HepG2 (cell line): ENCODE data around the gene LITAF. TPM values are rescaled to one million over a fixed set of nuclear protein-coding genes. Genes with fewer than 3 reads are reported as not detected.

Experiments used
- HDAC1 ChIP-seq: sonication (generic); formaldehyde crosslinking; IDR thresholded peaks from 2 replicates; pipeline ENCODE4 v1.5.1; 2020; ENCODE audit warnings: mild to moderate bottlenecking, missing genetic modification reagents
- KLF6 ChIP-seq: IDR thresholded peaks from 2 replicates; pipeline ENCODE4 v1.8.0; 2016; ENCODE audit warnings: missing biosample characterization, missing genetic modification reagents
- MIER3 ChIP-seq: IDR thresholded peaks from 2 replicates; pipeline ENCODE4 v1.6.1; 2016; ENCODE audit warnings: missing compliant biosample characterization, borderline replicate concordance
- MTA1 ChIP-seq: sonication (generic); formaldehyde crosslinking; IDR thresholded peaks from 2 replicates; pipeline ENCODE4 v1.4.0; 2020; ENCODE audit warnings: missing genetic modification reagents, mild to moderate bottlenecking, borderline replicate concordance
- MXD1 ChIP-seq: sonication (generic); formaldehyde crosslinking; IDR thresholded peaks from 2 replicates; pipeline ENCODE4 v1.4.0; 2020; ENCODE audit warnings: mild to moderate bottlenecking, missing genetic modification reagents
- PHF8 ChIP-seq: sonication (generic); formaldehyde crosslinking; IDR thresholded peaks from 2 replicates; pipeline ENCODE4 v1.5.0; 2020; ENCODE audit warnings: missing genetic modification reagents
- PPARG ChIP-seq: conservative IDR thresholded peaks from 2 replicates; pipeline ENCODE4 v1.6.1; 2016; ENCODE audit warnings: missing biosample characterization, missing genetic modification reagents
- PRDM10 ChIP-seq: sonication (generic); formaldehyde crosslinking; IDR thresholded peaks from 2 replicates; pipeline ENCODE4 v1.4.0; 2020; ENCODE audit warnings: low read depth, missing genetic modification reagents
- SRSF1 ChIP-seq: fragments of 200-400 bp; formaldehyde crosslinking; optimal IDR thresholded peaks from 2 replicates; pipeline ENCODE3; 2017; ENCODE audit warnings: mild to moderate bottlenecking, low read depth, low read length, moderate library complexity
- TAF1 ChIP-seq: sonication (generic); formaldehyde crosslinking; IDR thresholded peaks from 2 replicates; pipeline ENCODE4 v1.4.0; 2020; ENCODE audit warnings: missing genetic modification reagents
- TEF ChIP-seq: sonication (generic); formaldehyde crosslinking; IDR thresholded peaks from 2 replicates; pipeline ENCODE4 v1.5.0; 2020; ENCODE audit warnings: missing genetic modification reagents
- YEATS2 ChIP-seq: sonication (generic); formaldehyde crosslinking; IDR thresholded peaks from 2 replicates; pipeline ENCODE4 v1.4.0; 2020; ENCODE audit warnings: missing genetic modification reagents, borderline replicate concordance
- ZFP90 ChIP-seq: sonication (generic); formaldehyde crosslinking; IDR thresholded peaks from 2 replicates; pipeline ENCODE4 v1.8.0; 2022; ENCODE audit warnings: missing genetic modification reagents, mild to moderate bottlenecking, inconsistent platforms, borderline replicate concordance
- ZNF501 ChIP-seq: sonication (generic); formaldehyde crosslinking; IDR thresholded peaks from 2 replicates; pipeline ENCODE4 v1.5.1; 2020; ENCODE audit warnings: mild to moderate bottlenecking, moderate library complexity, missing genetic modification reagents
- ZNF530 ChIP-seq: sonication (generic); formaldehyde crosslinking; IDR thresholded peaks from 2 replicates; pipeline ENCODE4 v1.5.0; 2020; ENCODE audit warnings: low read depth, mild to moderate bottlenecking, missing genetic modification reagents
- ZNF546 ChIP-seq: sonication (generic); formaldehyde crosslinking; conservative IDR thresholded peaks from 2 replicates; pipeline ENCODE4 v1.8.1; 2023; ENCODE audit warnings: mild to moderate bottlenecking, missing genetic modification reagents
- ZNF570 ChIP-seq: sonication (generic); formaldehyde crosslinking; IDR thresholded peaks from 2 replicates; pipeline ENCODE4 v1.4.0; 2020; ENCODE audit warnings: mild to moderate bottlenecking, missing genetic modification reagents, borderline replicate concordance
- ZNF607 ChIP-seq: sonication (generic); formaldehyde crosslinking; IDR thresholded peaks from 2 replicates; pipeline ENCODE4 v1.5.1; 2020; ENCODE audit warnings: missing genetic modification reagents, mild to moderate bottlenecking, borderline replicate concordance
- ZNF614 ChIP-seq: IDR thresholded peaks from 2 replicates; pipeline ENCODE4 v1.6.1; 2018; ENCODE audit warnings: missing biosample characterization, missing genetic modification reagents, inconsistent platforms, borderline replicate concordance
- polyA plus RNA-seq, 8 experiments: library from polyadenylated mRNA; depleted of rRNA in 3 of 8; stranded (reverse) in 7 of 8; unstranded in 1 of 8; fragments of >200 nt; fragmentation: Illumina TruSeq in 4 of 8; extraction: Trizol in 4 of 8; gene quantifications; 2 replicates each; pipeline versions ENCODE4 v1.2.1 to v1.2.3, GENCODE V29; 2011 to 2016; ENCODE audit warnings: low read depth in 4 of 8, missing spikeins in 1 of 8, mixed read lengths in 1 of 8; ENCODE audit not compliant: insufficient read depth in 1 of 8
- total RNA-seq, 5 experiments: library from RNA; depleted of rRNA; stranded (reverse); fragments of >200 nt; fragmentation: Illumina TruSeq; extraction: Trizol; gene quantifications; 2 replicates each; pipeline ENCODE4 v1.2.3, GENCODE V29; 2016; ENCODE audit warnings: low read depth in 1 of 5
- TF ChIP-seq, protein P1 (sequence below): sonication (generic); formaldehyde crosslinking; IDR thresholded peaks from 2 replicates; pipeline ENCODE4 v1.4.0; 2020; ENCODE audit warnings: missing genetic modification reagents; ENCODE audit errors: not compliant biosample characterization
- TF ChIP-seq, protein P2 (sequence below): sonication (generic); formaldehyde crosslinking; IDR thresholded peaks from 2 replicates; pipeline ENCODE4 v1.5.0; 2020; ENCODE audit warnings: missing genetic modification reagents

LITAF gene
- total and polyA plus RNA-seq, 2 of the 13 experiments (the other 11 are each of a cell fraction or from before 2014, with no cell fraction given) = 80.1 to 141 TPM

DNA sequence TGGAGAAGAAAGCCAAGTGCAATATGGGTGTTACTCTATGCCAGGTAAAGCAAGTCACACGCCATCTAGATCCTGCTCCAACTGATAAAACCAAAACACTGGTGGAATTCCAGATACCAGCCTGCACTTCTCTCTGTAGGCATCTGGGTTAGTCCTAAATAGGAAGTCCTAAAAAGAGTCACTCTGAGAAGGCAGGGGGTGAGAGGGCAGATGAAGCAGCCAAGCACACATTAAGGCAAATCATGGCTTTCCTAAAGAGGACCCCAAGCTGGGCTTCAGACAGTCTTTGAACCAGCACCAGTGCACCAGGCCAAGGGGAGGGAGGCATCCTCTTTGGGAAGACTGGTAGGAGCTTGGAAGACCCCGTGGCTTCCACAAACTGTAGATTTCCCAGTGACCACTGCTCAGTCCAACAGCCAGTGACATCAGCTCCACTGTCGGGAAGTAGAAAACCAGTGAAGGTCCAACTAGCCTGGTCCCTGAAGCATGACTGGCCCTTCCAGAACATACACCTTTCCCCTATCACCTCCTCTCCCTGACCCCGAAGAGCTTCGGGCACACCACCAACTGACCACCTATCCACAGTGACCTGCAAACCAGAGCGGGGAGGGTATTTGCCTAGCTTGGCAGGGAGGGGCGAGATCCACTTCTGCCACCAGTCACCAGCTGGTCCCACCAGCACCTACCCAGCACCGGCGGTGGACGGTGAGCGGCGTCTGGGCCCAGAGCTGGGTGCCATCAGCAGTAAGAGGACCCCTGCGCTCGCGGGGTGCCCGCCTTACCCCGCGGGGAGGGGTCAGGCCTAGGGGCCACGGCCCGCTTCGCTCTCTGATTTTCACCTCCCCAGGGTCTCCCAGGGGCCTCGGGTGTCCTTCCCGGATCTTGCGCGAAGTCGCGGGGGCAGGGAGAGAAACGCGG, 1.0 kb downstream of the LITAF start (continued):
- peak; percentile 60; the same call in 1 of the 2 replicates for TF ChIP-seq TEF (CRISPR knock-in tag)
- TF ChIP-seq HDAC1 (CRISPR knock-in tag) = peak; percentile 65
- no peak for TF ChIP-seq ZNF614 (CRISPR knock-in tag)
- 0 out of 2 replicates have a peak, but pooled peaks have one; percentile 60 for TF ChIP-seq KLF6 (CRISPR knock-in tag)
- peak; percentile 11; the same call in 1 of the 2 replicates for TF ChIP-seq PRDM10 (CRISPR knock-in tag)
- peak; percentile 20; the same call in 1 of the 2 replicates for TF ChIP-seq ZNF530 (CRISPR knock-in tag)
- TF ChIP-seq ZNF546 (CRISPR knock-in tag) = 0 out of 2 replicates have a peak, but pooled peaks have one; percentile 49
- TF ChIP-seq ZNF607 (CRISPR knock-in tag) = no peak
- no peak for TF ChIP-seq ZNF570 (CRISPR knock-in tag)
- TF ChIP-seq ZFP90 (CRISPR knock-in tag) = peak; percentile 79
- TF ChIP-seq MIER3 = no peak
- TF ChIP-seq MTA1 = peak; percentile 61; the same call in 1 of the 2 replicates
- TF ChIP-seq, protein P1, sequence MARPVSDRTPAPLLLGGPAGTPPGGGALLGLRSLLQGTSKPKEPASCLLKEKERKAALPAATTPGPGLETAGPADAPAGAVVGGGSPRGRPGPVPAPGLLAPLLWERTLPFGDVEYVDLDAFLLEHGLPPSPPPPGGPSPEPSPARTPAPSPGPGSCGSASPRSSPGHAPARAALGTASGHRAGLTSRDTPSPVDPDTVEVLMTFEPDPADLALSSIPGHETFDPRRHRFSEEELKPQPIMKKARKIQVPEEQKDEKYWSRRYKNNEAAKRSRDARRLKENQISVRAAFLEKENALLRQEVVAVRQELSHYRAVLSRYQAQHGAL (CRISPR knock-in tag) = peak; percentile 80
- TF ChIP-seq PHF8 = peak; percentile 66
- peak; percentile 60; the same call in 1 of the 2 replicates for TF ChIP-seq TAF1 (CRISPR knock-in tag)
- TF ChIP-seq, protein P2, sequence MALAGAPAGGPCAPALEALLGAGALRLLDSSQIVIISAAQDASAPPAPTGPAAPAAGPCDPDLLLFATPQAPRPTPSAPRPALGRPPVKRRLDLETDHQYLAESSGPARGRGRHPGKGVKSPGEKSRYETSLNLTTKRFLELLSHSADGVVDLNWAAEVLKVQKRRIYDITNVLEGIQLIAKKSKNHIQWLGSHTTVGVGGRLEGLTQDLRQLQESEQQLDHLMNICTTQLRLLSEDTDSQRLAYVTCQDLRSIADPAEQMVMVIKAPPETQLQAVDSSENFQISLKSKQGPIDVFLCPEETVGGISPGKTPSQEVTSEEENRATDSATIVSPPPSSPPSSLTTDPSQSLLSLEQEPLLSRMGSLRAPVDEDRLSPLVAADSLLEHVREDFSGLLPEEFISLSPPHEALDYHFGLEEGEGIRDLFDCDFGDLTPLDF (CRISPR knock-in tag) = no peak; the same call in 1 of the 2 replicates
- 0 out of 2 replicates have a peak, but pooled peaks have one; percentile 46 for TF ChIP-seq YEATS2
- TF ChIP-seq ZNF501 (CRISPR knock-in tag) = peak; percentile 67; the same call in 1 of the 2 replicates
- peak; percentile 47; the same call in 1 of the 2 replicates for TF ChIP-seq MXD1 (CRISPR knock-in tag)
- TF ChIP-seq SRSF1 = peak; percentile 77
- no peak for TF ChIP-seq PPARG (CRISPR knock-in tag)
